Activated CD8-positive, alpha-beta memory T cell treated with anti-CD3 and anti-CD28 coated beads for 48 hours (primary cell): ENCODE data around the gene ZG16B.

Experiments used
- DNase-seq, 3 experiments: peaks; one replicate each; pipeline ENCODE4 v3.0.0-alpha.2; 2020; ENCODE audit warnings: low read depth in 2 of 3, low spot score in 2 of 3

The ZG16B gene

GRCh38 chr16:2804728-2805127 is 25.4 kb upstream of the ZG16B start:
- no peak for DNase-seq

- DNase-seq = no peak
These were observed 23.8 kb upstream of the ZG16B start for GRCh38 chr16:2806286-2806685.

DNA sequence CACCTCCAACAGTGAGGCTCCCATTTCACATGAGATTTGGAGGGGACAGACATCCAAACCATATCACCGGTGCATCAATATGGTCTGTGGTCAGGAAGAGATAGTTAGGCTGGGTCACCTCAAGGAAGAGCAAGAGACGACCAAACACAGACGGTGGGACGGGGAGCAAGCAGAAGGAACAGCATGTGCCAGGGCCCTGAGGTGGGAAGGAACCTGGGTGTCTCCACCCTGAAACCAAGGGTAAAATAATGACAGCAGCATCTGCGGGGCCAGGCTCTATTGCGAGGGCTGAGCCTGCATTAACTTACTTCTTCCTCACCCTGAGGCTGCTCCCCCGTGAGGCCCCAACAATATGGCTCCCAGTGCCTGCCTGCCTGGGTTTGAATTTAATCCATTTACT is 21.9 kb upstream of the ZG16B start:
- DNase-seq = no peak

- DNase-seq = no peak
These were observed 20.8 kb upstream of the ZG16B start for GRCh38 chr16:2809149-2809760.

GRCh38 chr16:2810651-2811050 is 19.5 kb upstream of the ZG16B start:
- DNase-seq = no peak

DNA sequence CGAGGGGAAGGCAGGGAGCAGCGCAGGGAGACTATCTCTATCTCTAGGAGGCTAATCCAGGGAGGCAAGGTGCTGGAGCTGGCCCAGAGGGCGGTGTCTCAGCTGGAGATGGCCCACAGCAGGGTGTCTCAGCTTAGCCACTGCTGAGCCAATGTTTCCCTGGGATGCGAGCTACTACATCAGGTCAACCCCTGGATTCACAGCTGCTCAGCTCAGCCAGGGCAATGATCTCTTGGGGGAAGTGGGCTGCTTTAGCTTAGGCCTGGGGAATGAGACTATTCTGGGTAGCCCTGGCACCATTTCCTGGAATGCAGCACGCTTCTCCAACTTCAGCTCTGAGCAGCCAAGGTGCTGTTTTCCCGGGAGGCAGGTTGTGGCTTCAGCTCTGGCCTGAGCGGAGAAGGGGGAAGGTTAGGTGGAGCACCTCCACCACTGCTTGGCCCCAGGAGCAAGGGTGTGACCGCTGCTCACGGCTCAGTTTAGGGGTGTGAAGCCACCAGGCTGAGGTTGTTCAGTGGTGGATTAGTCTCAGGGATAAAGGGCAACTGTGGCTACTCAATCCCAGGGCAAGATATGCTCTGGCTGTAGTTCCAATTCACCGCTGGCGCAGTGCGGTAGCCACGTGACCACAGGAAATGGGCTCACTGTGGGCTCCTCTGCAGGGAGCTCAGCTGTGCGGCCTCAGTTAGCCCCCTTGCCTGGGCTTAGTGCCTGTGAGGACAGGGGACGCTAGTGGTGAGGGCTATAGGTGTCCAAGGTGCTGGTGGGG is 18.2 kb upstream of the ZG16B start:
- no peak for DNase-seq

DNA sequence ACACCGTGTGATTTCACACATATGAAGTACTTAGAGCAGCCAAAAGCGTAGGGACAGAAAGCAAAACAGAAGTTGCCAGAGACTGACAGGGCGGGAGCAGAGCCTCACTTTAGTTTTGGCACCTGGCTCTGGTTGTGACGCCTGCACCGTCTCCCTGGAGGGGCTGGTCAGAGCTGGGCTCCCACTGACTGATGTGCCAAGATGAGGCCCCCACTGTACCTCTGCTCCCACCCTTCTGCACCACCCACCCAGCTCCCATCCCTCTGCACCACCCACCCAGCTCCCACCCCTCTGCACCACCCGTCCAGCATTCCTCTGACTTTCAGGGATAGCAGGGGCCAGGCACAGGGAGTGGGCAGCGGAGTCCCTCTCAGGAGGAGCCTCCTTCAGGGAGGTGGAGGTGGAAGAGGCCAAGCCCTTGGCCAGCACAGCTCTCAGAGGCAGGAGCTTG is 16.3 kb upstream of the ZG16B start:
- no peak for DNase-seq

- no peak for DNase-seq
These were observed 15.4 kb upstream of the ZG16B start for GRCh38 chr16:2814551-2815298.

DNA sequence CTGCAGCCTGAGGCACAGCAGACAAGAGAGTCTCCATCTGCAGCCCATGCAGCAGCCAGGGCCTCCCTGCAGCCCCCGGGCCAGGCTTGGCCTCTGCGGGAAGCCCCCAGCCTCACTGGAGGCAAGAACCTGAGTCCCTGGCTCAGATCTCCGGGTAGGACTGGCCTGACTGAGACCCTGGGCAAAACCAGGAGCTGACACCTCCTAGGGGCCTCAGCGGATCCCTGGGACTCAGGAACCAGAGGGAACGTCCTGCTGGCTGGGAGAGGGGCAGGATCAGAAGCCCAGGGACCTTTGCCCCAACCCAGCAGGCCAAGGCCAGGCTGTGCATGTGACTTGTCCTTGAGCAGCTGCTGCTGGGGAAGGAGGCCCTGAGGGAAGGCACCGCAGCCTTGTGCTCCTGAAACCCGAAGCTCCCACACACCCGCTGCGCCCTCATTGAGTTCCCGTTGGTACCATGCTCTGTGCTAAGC is 14.8 kb upstream of the ZG16B start:
- no peak for DNase-seq

- DNase-seq = peak in 1 of 3 experiments; percentile 24
These were observed 13.3 kb upstream of the ZG16B start, which contains the start of gene PRSS21 for GRCh38 chr16:2816751-2817339. PRSS21 (plus strand) TSS chr16:2817237; CDS start chr16:2817269, 32 bp downstream.

- DNase-seq = no peak
These were observed 12.5 kb upstream of the ZG16B start for GRCh38 chr16:2817340-2818271.

- no peak for DNase-seq
These were observed 11.7 kb upstream of the ZG16B start for GRCh38 chr16:2818272-2818876.

DNA sequence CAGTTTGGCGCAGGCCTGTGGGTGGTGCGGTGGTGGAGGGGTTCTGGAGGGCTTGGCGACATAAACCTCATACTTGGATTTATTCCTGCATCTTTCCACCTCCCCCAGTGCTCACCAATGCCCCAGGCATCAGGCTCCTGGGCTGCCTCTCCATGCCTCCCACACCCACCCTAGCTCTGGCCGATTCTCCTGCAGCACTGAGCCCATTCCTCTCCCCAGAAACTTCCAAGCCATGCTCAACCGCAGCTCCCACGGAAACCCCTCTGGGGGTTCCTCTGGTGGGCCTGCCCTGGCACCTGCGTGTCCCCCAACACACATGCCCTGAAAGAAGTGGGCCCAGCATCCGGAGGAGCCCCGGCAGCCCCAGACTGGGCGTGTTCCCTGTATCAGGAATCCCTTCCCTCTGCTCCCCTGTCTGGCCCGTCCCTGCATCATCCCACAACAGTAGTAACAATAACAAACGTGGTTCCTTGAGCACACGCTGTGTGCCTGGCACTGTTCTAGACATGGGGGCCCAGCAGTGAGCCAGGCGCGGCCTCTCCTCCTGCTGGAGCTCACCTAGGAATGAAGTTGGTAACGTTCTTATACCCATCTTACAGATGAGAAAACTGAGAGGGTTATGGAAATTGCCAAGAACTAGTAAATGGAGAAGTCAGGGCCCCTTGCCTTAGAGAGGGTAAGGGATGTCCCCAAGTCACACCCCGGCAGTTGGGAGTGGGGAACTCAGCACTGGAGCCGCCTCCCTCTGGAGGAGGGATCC is 10.7 kb upstream of the ZG16B start:
- DNase-seq = no peak

- DNase-seq = no peak
These were observed 9.9 kb upstream of the ZG16B start for GRCh38 chr16:2819939-2820835.

GRCh38 chr16:2820836-2821486 is 9.1 kb upstream of the ZG16B start:
- no peak for DNase-seq

DNA sequence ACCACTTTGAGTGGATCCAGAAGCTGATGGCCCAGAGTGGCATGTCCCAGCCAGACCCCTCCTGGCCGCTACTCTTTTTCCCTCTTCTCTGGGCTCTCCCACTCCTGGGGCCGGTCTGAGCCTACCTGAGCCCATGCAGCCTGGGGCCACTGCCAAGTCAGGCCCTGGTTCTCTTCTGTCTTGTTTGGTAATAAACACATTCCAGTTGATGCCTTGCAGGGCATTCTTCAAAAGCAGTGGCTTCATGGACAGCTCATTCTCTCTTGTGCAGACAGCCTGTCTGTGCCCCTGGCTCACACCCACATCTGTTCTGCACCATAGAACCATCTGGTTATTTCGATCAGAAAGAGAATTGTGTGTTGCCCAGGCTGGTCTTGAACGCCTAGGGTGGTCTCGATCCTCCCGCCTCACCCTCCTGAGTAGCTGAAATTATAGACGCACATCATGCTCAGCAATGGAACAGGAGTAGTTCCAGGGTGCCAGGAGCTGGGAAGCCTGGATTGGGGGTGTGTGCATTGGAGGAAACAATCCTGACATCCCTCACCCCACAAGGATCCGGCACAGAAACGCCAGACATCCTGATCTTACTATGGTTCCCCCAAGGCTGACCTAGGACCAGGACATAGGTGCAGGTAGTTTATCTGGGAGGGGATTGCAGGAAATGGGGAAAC is 8.5 kb upstream of the ZG16B start:
- no peak for DNase-seq

- no peak for DNase-seq
These were observed 8.0 kb upstream of the ZG16B start for GRCh38 chr16:2822158-2822495.
